ENCODE results near the gene MYG1. TPM values are rescaled to one million over a fixed set of nuclear protein-coding genes. Genes with fewer than 3 reads are reported as not detected.

Gene MYG1
- polyA plus RNA-seq, 1 donor (not counting 4 experiments of a cell fraction or from before 2014, with no cell fraction given), result 27.2 TPM

GRCh38 chr12:53287741-53288216, 11.7 kb upstream of the MYG1 start:
- dilution Hi-C loops (cut with MboI; ENCODE audit: extremely low pct_ligation_motif_present, low sequenced_read_pairs), result no loop called here
- Histone ChIP-seq H3K9ac (ENCODE audit: control insufficient read depth, extremely low read depth, insufficient read depth, low read length) (no peak overlapping the region), H3K9me3 (ENCODE audit: control insufficient read depth, low read depth, low read length) (no peaks in the 10 kb centered on the region), H3K27me3 (ENCODE audit: control insufficient read depth, extremely low read depth, insufficient read depth, low read length) (no peaks in the 10 kb centered on the region), H4K20me1 (ENCODE audit: control insufficient read depth, extremely low read depth, insufficient read depth, low read length) (no peaks in the 10 kb centered on the region), H2AFZ (ENCODE audit: control insufficient read depth, low read length) (no peak overlapping the region), H3K79me2 (ENCODE audit: control insufficient read depth, insufficient read depth, low read length) (no peaks in the 10 kb centered on the region), H3K4me1 (ENCODE audit: control insufficient read depth, extremely low read depth, insufficient read depth, low read length) (no peaks in the 10 kb centered on the region), H3K27ac (ENCODE audit: control insufficient read depth, insufficient read depth, low read length) (no peak overlapping the region), H3K4me3 (ENCODE audit: control insufficient read depth in 2 of 3, extremely low read depth in 1 of 3, insufficient read depth in 2 of 3, low read depth in 1 of 3, low read length in 3 of 3) (no peak overlapping the region), H3K36me3 (ENCODE audit: control insufficient read depth in 2 of 2, extremely low read depth in 1 of 2, insufficient read depth in 2 of 2, low read length in 2 of 2) (peaks cover 0 to 46% of the 10 kb centered on the region in 2 experiments), H3K4me2 (ENCODE audit: control insufficient read depth, extremely low read depth, insufficient read depth, low read depth, low read length) (no peak overlapping the region), H3K9me1 (ENCODE audit: control insufficient read depth, extremely low read depth, insufficient read depth, low read length) (no peaks in the 10 kb centered on the region)
- FAIRE-seq (peak; percentile 39), DNase-seq (ENCODE audit: low read depth, low spot score) (no peak)
- TF ChIP-seq EZH2 (IDR thresholded peaks at IDR 0.05; ENCODE audit: low read length) (no peak), CTCF (optimal IDR thresholded peaks at IDR 0.05 in 1 of 3, IDR thresholded peaks at IDR 0.05 in 1 of 3, conservative IDR thresholded peaks at IDR 0.05 in 1 of 3; ENCODE audit: extremely low read depth in 1 of 3, insufficient read depth in 2 of 3, low read length in 3 of 3) (peak; percentile 72 to 93 (median 82))

GRCh38 chr12:53288322-53288721, 11.2 kb upstream of the MYG1 start:
- no peak for DNase-seq (ENCODE audit: low read depth, low spot score)
- H3K4me1 ChIP-seq (ENCODE audit: control insufficient read depth, extremely low read depth, insufficient read depth, low read length), result no peaks in the 10 kb centered on the region
- no peak overlapping the region for H3K9ac ChIP-seq (ENCODE audit: control insufficient read depth, extremely low read depth, insufficient read depth, low read length)
- dilution Hi-C loops (cut with MboI; ENCODE audit: extremely low pct_ligation_motif_present, low sequenced_read_pairs), result no loop called here
- no peak overlapping the region for H3K4me3 ChIP-seq (ENCODE audit: control insufficient read depth in 2 of 3, extremely low read depth in 1 of 3, insufficient read depth in 2 of 3, low read depth in 1 of 3, low read length in 3 of 3)
- H2AFZ ChIP-seq (ENCODE audit: control insufficient read depth, low read length), result no peak overlapping the region
- no peaks in the 10 kb centered on the region for H3K79me2 ChIP-seq (ENCODE audit: control insufficient read depth, insufficient read depth, low read length)
- TF ChIP-seq EZH2 (IDR thresholded peaks at IDR 0.05; ENCODE audit: low read length), result no peak
- TF ChIP-seq CTCF (optimal IDR thresholded peaks at IDR 0.05 in 1 of 3, IDR thresholded peaks at IDR 0.05 in 1 of 3, conservative IDR thresholded peaks at IDR 0.05 in 1 of 3; ENCODE audit: extremely low read depth in 1 of 3, insufficient read depth in 2 of 3, low read length in 3 of 3), result no peak
- no peaks in the 10 kb centered on the region for H3K9me1 ChIP-seq (ENCODE audit: control insufficient read depth, extremely low read depth, insufficient read depth, low read length)
- H3K27ac ChIP-seq (ENCODE audit: control insufficient read depth, insufficient read depth, low read length), result no peak overlapping the region
- FAIRE-seq, result no peak
- no peak overlapping the region for H3K4me2 ChIP-seq (ENCODE audit: control insufficient read depth, extremely low read depth, insufficient read depth, low read depth, low read length)
- peaks cover 0 to 46% of the 10 kb centered on the region in 2 experiments for H3K36me3 ChIP-seq (ENCODE audit: control insufficient read depth in 2 of 2, extremely low read depth in 1 of 2, insufficient read depth in 2 of 2, low read length in 2 of 2)
- no peaks in the 10 kb centered on the region for H3K9me3 ChIP-seq (ENCODE audit: control insufficient read depth, low read depth, low read length)
- H3K27me3 ChIP-seq (ENCODE audit: control insufficient read depth, extremely low read depth, insufficient read depth, low read length), result no peaks in the 10 kb centered on the region
- no peaks in the 10 kb centered on the region for H4K20me1 ChIP-seq (ENCODE audit: control insufficient read depth, extremely low read depth, insufficient read depth, low read length)

Data from keratinocyte (primary cell).